ENCODE data around the gene BASP1. TPM values are rescaled to one million over a fixed set of nuclear protein-coding genes. Genes with fewer than 3 reads are reported as not detected.

The BASP1 gene
- polyA plus RNA-seq, 1 of the 3 experiments (the other 2 are of a cell fraction) = 107 TPM

- no peak for TF ChIP-seq USF1 (IDR thresholded peaks at IDR 0.05; ENCODE audit: borderline replicate concordance, low read depth)
- TF ChIP-seq FOSL2 (IDR thresholded peaks at IDR 0.05; ENCODE audit: borderline replicate concordance, low read depth) = no peak
- no peak for TF ChIP-seq PBX3 (IDR thresholded peaks at IDR 0.05)
These were observed 16.1 kb downstream of the BASP1 start (continued) for GRCh38 chr5:17233488-17233887.

GRCh38 chr5:17234374-17234773 is 16.9 kb downstream of the BASP1 start:
- Histone ChIP-seq H3K9me3 (no peaks in the 10 kb centered on the region), H3K9me2 (no peaks in the 10 kb centered on the region), H3K79me2 (ENCODE audit: insufficient read depth) (peaks cover 91% of the 10 kb centered on the region), H2AFZ (ENCODE audit: low read depth) (no peak overlapping the region), H3K36me3 (replicated peaks in 1 of 2; ENCODE audit: control insufficient read depth in 1 of 2, insufficient read depth in 2 of 2, low read length in 1 of 2) (peaks cover 0 to 31% of the 10 kb centered on the region in 2 experiments), H3K27ac (ENCODE audit: low read depth in 2 of 2, low read length in 1 of 2) (no peak overlapping the region), H3K4me3 (ENCODE audit: low read depth in 2 of 2, low read length in 1 of 2) (no peak overlapping the region), H3K9ac (no peak overlapping the region), H3F3A (replicated peaks; ENCODE audit: insufficient read depth) (peaks cover 31% of the 10 kb centered on the region), H3K4me1 (ENCODE audit: control insufficient read depth in 1 of 2, insufficient read depth in 2 of 2, low read depth in 1 of 2, low read length in 1 of 2) (peaks cover 0 to 22% of the 10 kb centered on the region in 2 experiments; a peak in 2 of 4 replicates), H3K27me3 (ENCODE audit: insufficient read depth) (no peaks in the 10 kb centered on the region), H4K20me1 (ENCODE audit: insufficient read depth) (peaks cover 8% of the 10 kb centered on the region; the same call in 1 of the 2 replicates), H3K4me2 (no peak overlapping the region)
- no peak for DNase-seq
- ChIA-PET POLR2A (no interaction called here), CTCF (interaction anchor here (1.5 to 2.1 kb wide), 2 partner anchors 10 kb away, joined by 4 to 5 read pairs; no protein-coding TSS in a partner anchor)
- TF ChIP-seq USF1 (IDR thresholded peaks at IDR 0.05; ENCODE audit: borderline replicate concordance, low read depth) (no peak), ZBTB33 (IDR thresholded peaks at IDR 0.05; ENCODE audit: borderline replicate concordance, low read depth) (no peak), ELF1 (IDR thresholded peaks at IDR 0.05) (no peak), RCOR1 (IDR thresholded peaks at IDR 0.05; ENCODE audit: low read length) (no peak), EP300 (IDR thresholded peaks at IDR 0.05; ENCODE audit: borderline replicate concordance in 1 of 2, low read depth in 1 of 2, low read length in 1 of 2) (no peak), EZH2phosphoT487 (IDR thresholded peaks at IDR 0.05; ENCODE audit: borderline replicate concordance, low read depth) (no peak), NFIC (IDR thresholded peaks at IDR 0.05; ENCODE audit: borderline replicate concordance) (no peak), CHD2 (IDR thresholded peaks at IDR 0.05; ENCODE audit: low read length, partially characterized antibody) (no peak)
- WGBS (ENCODE audit: low lambda C conversion rate) = 96% methylated on average over 5 of the region's 5 CpGs
